SU-DHL-6 (cell line): ENCODE measurements around the gene VANGL1.

Source experiments
- H2AFZ ChIP-seq: fragments of 200-600 bp; sonication (generic); 2 replicates; pipeline ENCODE4 v1.6.1; 2014; ENCODE audit warnings: low read depth, mild to moderate bottlenecking, moderate library complexity, mixed read lengths, antibody characterized with exemption, low read length; ENCODE audit not compliant: severe bottlenecking
- H3F3A ChIP-seq: fragments of 200-600 bp; shearing (Covaris generic); 2 replicates; pipeline ENCODE4 v1.6.0; 2016; ENCODE audit warnings: antibody characterized with exemption, mild to moderate bottlenecking; ENCODE audit not compliant: insufficient read depth
- H3K27ac ChIP-seq: fragments of 200-600 bp; sonication (generic); 2 replicates; pipeline ENCODE4 v1.5.1; 2016; ENCODE audit warnings: low read depth, mild to moderate bottlenecking, low read length, moderate library complexity, mixed read lengths
- H3K27me3 ChIP-seq: fragments of 200-600 bp; sonication (generic), shearing (Covaris generic); 2 replicates; pipeline ENCODE4 v1.6.0; 2014; ENCODE audit warnings: mild to moderate bottlenecking, low read length
- H3K36me3 ChIP-seq: fragments of 200-600 bp; sonication (generic); 2 replicates; pipeline ENCODE4 v1.6.1; 2014; ENCODE audit warnings: mild to moderate bottlenecking, low read length, mixed read lengths
- H3K4me2 ChIP-seq: fragments of 300-600, 200-600 bp; shearing (Covaris generic), sonication (generic); 2 replicates; pipeline ENCODE4 v1.6.0; 2014; ENCODE audit warnings: low read length, low read depth, mild to moderate bottlenecking; ENCODE audit not compliant: poor library complexity, severe bottlenecking
- H3K4me3 ChIP-seq: fragments of 200-600 bp; sonication (generic); 2 replicates; pipeline ENCODE4 v1.5.1; 2014; ENCODE audit warnings: antibody characterized with exemption, low read length, mild to moderate bottlenecking, mixed read lengths; ENCODE audit not compliant: insufficient read depth, poor library complexity, severe bottlenecking
- H3K79me2 ChIP-seq: fragments of 200-600 bp; sonication (generic); 2 replicates; pipeline ENCODE4 v1.6.1; 2014; ENCODE audit warnings: mild to moderate bottlenecking, low read length, moderate library complexity; ENCODE audit not compliant: insufficient read depth
- H3K9ac ChIP-seq: fragments of 200-600 bp; sonication (generic); 2 replicates; pipeline ENCODE4 v1.7.0; 2014; ENCODE audit warnings: mild to moderate bottlenecking, low read length
- H3K9me2 ChIP-seq: fragments of 200-600 bp; sonication (generic); replicated peaks from 2 replicates; pipeline ENCODE4 v1.6.1; 2014; ENCODE audit warnings: low read length; ENCODE audit not compliant: insufficient read depth
- H3K9me3 ChIP-seq: fragments of 200-600 bp; sonication (generic); 2 replicates; pipeline ENCODE4 v1.6.1; 2014; ENCODE audit warnings: low read length, mixed read lengths; ENCODE audit not compliant: insufficient read depth
- H4K20me1 ChIP-seq: fragments of 200-600 bp; sonication (generic); 2 replicates; pipeline ENCODE4 v1.6.1; 2014; ENCODE audit warnings: low read depth, mild to moderate bottlenecking, antibody characterized with exemption, low read length, moderate library complexity, mixed read lengths
- CTCF ChIP-seq: fragments of 200-600 bp; sonication (generic); IDR thresholded peaks from one replicate; pipeline ENCODE4 v1.5.1; 2017; ENCODE audit warnings: antibody characterized with exemption, mild to moderate bottlenecking, low read length, moderate library complexity; ENCODE audit not compliant: insufficient read depth, poor library complexity, severe bottlenecking
- EZH2phosphoT487 ChIP-seq: fragments of 200-600 bp; sonication (generic), shearing (Covaris generic); conservative IDR thresholded peaks from 2 replicates; pipeline ENCODE4 v1.6.1; 2018; ENCODE audit warnings: mild to moderate bottlenecking, antibody characterized with exemption, low read length, moderate library complexity, mixed read lengths

Gene VANGL1

GRCh38 chr1:115713906-115714305 is 72.1 kb downstream of the VANGL1 start:
- Histone ChIP-seq H3K27ac (no peak overlapping the region), H3K4me2 (no peak overlapping the region)

DNA sequence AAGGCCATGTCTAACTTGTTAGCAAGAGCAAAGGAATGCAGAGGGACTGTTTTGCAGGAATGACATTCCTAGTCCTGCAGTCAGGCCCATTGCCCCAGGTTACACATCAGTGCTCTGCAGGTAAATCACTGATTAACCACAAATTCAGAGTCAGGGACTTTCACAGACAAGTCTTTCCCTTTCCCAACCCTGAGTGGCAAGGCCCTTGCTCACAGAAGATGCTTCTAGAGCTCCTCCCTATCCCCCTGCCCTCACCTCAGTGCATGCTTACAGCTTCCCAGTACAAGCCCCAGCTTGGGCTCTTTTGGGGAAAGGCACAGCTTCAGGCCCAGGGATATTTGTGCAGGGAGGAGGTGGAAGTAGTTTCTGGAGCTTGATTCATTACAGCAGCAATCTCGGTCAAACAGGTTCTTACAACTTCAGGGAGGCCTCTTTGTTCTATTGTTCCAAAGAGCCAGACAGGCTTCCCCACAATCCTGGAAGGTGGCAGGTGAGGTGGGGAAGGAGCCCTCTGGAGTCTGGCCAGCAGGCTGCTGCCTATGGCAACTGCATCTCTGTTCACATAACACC is 72.9 kb downstream of the VANGL1 start:
- H3K9ac ChIP-seq = no peak overlapping the region

More at GRCh38 chr1:115713906-115714305, 72.1 kb downstream of the VANGL1 start:
- Histone ChIP-seq H3K79me2 (no peaks in the 10 kb centered on the region), H3K36me3 (no peaks in the 10 kb centered on the region), H3K9ac (no peak overlapping the region), H3K27me3 (no peaks in the 10 kb centered on the region), H3K4me3 (no peak overlapping the region), H3K9me2 (no peaks in the 10 kb centered on the region), H3K9me3 (no peaks in the 10 kb centered on the region), H2AFZ (no peak overlapping the region), H4K20me1 (no peaks in the 10 kb centered on the region), H3F3A (no peaks in the 10 kb centered on the region)
- TF ChIP-seq CTCF (no peak), EZH2phosphoT487 (no peak)

GRCh38 chr1:115717541-115717940 is 75.8 kb downstream of the VANGL1 start:
- Histone ChIP-seq H3K9ac (no peak overlapping the region), H3K9me3 (no peaks in the 10 kb centered on the region), H3K4me3 (no peak overlapping the region), H3K36me3 (no peaks in the 10 kb centered on the region), H3K27me3 (no peaks in the 10 kb centered on the region), H3K79me2 (no peaks in the 10 kb centered on the region), H3F3A (no peaks in the 10 kb centered on the region), H4K20me1 (no peaks in the 10 kb centered on the region), H3K9me2 (no peaks in the 10 kb centered on the region), H2AFZ (no peak overlapping the region), H3K4me2 (no peak overlapping the region), H3K27ac (no peak overlapping the region)
- TF ChIP-seq EZH2phosphoT487 = no peak
- TF ChIP-seq CTCF = no peak

More for the DNA sequence above, 72.9 kb downstream of the VANGL1 start:
- Histone ChIP-seq H4K20me1 (no peaks in the 10 kb centered on the region), H3K36me3 (no peaks in the 10 kb centered on the region), H3K9me3 (no peaks in the 10 kb centered on the region), H2AFZ (no peak overlapping the region), H3K9me2 (no peaks in the 10 kb centered on the region), H3K27me3 (no peaks in the 10 kb centered on the region), H3F3A (no peaks in the 10 kb centered on the region), H3K27ac (no peak overlapping the region), H3K4me3 (no peak overlapping the region), H3K79me2 (no peaks in the 10 kb centered on the region), H3K4me2 (no peak overlapping the region)
- TF ChIP-seq CTCF = no peak
- TF ChIP-seq EZH2phosphoT487 = no peak
